Gastrocnemius medialis (tissue), 4 donors: Measurements from ENCODE around the gene CYP2F1. TPM values are rescaled to one million over a fixed set of nuclear protein-coding genes. Genes with fewer than 3 reads are reported as not detected.
"Not testable (repeated sequence)": the region's sequence is repeated elsewhere in the genome, so short reads cannot be mapped to it uniquely, and the experiment has no call there.

Experiments used
- ATAC-seq, 2 donors: fragments of 150-250 bp; one replicate each; pipeline ENCODE4 v1.9.1; 2016
- DNase-seq, 2 donors: peaks; one replicate each; pipeline ENCODE4 v3.0.0-alpha.2; 2019
- H3K27ac ChIP-seq, 4 donors: fragments of 200-600 bp; sonication (generic); 1 replicate in 1 of 4; 2 replicates in 3 of 4; pipeline ENCODE4 v1.5.1; 2016 to 2018; ENCODE audit warnings: mild to moderate bottlenecking in 2 of 4, moderate library complexity in 1 of 4
- H3K27me3 ChIP-seq, 3 donors: fragments of 200-600 bp; sonication (generic) in 2 of 3; 1 replicate in 1 of 3; 2 replicates in 2 of 3; pipeline versions ENCODE4 v1.5.1 to v1.6.0; 2016 to 2019; ENCODE audit warnings: mild to moderate bottlenecking in 1 of 3, moderate library complexity in 1 of 3
- H3K36me3 ChIP-seq, 2 donors: fragments of 200-600 bp; sonication (generic) in 1 of 2; one replicate each; pipeline ENCODE4 v1.5.1; 2017 to 2018
- H3K4me1 ChIP-seq, 2 donors: fragments of 200-600 bp; sonication (generic) in 1 of 2; one replicate each; pipeline ENCODE4 v1.5.1; 2016 to 2017; ENCODE audit warnings: mild to moderate bottlenecking in 2 of 2
- H3K4me3 ChIP-seq, 4 donors: fragments of 200-600 bp; sonication (generic) in 3 of 4; 1 replicate in 1 of 4; 2 replicates in 3 of 4; pipeline ENCODE4 v1.5.1; 2016 to 2019; ENCODE audit warnings: mild to moderate bottlenecking in 2 of 4
- H3K9me3 ChIP-seq, 3 donors: fragments of 200-600 bp; sonication (generic) in 2 of 3; 1 replicate in 1 of 3; 2 replicates in 2 of 3; pipeline ENCODE4 v1.5.1; 2016 to 2019
- POLR2A ChIP-seq, 2 donors: fragments of 450-650 bp; IDR thresholded peaks; one replicate each; pipeline ENCODE4 v1.6.1; 2017; ENCODE audit warnings: antibody characterized with exemption in 2 of 2, mild to moderate bottlenecking in 2 of 2, moderate library complexity in 2 of 2
- in situ Hi-C, 4 donors: fragments of 200-750 bp; cut with MboI; loops; one replicate each; pipeline versions ENCODE4 v1.15.0 to v1.8.0; 2017; ENCODE audit warnings: low sequenced_read_pairs in 4 of 4
- intact Hi-C: fragments of 100-400 bp; cut with DNase I; formaldehyde crosslinking; loops from one replicate; pipeline ENCODE4 v1.15.1; 2023; ENCODE audit warnings: low total_unique reads
- total RNA-seq, 4 donors: library from RNA; depleted of rRNA; stranded (reverse); fragments of >200 nt; gene quantifications; one replicate each; pipeline versions ENCODE4 v1.1.0 to v1.2.3, GENCODE V29; 2016
- TF ChIP-seq, protein P1 (sequence below), 5 experiments: fragments of 450-650 bp in 3 of 5; fragments of 200-600 bp in 2 of 5; sonication (generic) in 2 of 5; IDR thresholded peaks in 4 of 5; conservative IDR thresholded peaks in 1 of 5; 1 replicate in 4 of 5; 2 replicates in 1 of 5; pipeline ENCODE4 v1.5.1; 2016 to 2019; ENCODE audit warnings: antibody characterized with exemption in 5 of 5, mild to moderate bottlenecking in 3 of 5, moderate library complexity in 3 of 5

Gene CYP2F1
- total RNA-seq, 4 donors from 2014 or later = not detected

DNA sequence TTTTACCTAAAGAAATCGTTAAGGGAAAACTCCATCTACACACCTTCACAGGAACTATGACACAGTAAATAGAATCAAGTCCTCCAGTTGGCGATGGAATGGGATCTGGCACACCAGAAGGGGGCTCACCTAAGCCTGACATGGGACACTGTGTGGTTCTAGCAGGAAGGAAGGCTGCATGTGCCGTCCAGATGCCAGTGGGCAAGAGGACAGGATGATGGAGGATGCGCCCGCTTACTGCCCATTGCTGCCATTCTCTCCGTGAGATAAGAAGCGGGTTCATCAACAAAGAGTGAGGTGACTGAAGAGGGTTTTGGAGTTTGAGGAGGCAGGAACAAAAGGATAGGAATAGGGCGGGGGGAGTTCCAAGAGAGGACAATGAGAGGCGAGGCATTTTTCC is 2.9 kb upstream of the CYP2F1 start:
- DNase-seq (no peak), ATAC-seq (no peak)
- Histone ChIP-seq H3K4me1 (no peaks in the 10 kb centered on the region), H3K4me3 (no peak overlapping the region), H3K36me3 (no peaks in the 10 kb centered on the region), H3K9me3 (no peaks in the 10 kb centered on the region), H3K27ac (no peak overlapping the region), H3K27me3 (no peaks in the 10 kb centered on the region)
- in situ Hi-C loops = no loop called here
- intact Hi-C loops = no loop called here
- TF ChIP-seq POLR2A (IDR thresholded peaks at IDR 0.05) = no peak
- TF ChIP-seq, protein P1, sequence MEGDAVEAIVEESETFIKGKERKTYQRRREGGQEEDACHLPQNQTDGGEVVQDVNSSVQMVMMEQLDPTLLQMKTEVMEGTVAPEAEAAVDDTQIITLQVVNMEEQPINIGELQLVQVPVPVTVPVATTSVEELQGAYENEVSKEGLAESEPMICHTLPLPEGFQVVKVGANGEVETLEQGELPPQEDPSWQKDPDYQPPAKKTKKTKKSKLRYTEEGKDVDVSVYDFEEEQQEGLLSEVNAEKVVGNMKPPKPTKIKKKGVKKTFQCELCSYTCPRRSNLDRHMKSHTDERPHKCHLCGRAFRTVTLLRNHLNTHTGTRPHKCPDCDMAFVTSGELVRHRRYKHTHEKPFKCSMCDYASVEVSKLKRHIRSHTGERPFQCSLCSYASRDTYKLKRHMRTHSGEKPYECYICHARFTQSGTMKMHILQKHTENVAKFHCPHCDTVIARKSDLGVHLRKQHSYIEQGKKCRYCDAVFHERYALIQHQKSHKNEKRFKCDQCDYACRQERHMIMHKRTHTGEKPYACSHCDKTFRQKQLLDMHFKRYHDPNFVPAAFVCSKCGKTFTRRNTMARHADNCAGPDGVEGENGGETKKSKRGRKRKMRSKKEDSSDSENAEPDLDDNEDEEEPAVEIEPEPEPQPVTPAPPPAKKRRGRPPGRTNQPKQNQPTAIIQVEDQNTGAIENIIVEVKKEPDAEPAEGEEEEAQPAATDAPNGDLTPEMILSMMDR (IDR thresholded peaks at IDR 0.05 in 4 of 5, conservative IDR thresholded peaks at IDR 0.05 in 1 of 5) = no peak

GRCh38 chr19:41111750-41112295 is 2.4 kb upstream of the CYP2F1 start:
- no peaks in the 10 kb centered on the region for H3K27me3 ChIP-seq
- in situ Hi-C loops = no loop called here
- no peaks in the 10 kb centered on the region for H3K9me3 ChIP-seq
- DNase-seq (no peak), ATAC-seq (no peak)
- H3K27ac ChIP-seq = no peak overlapping the region
- no peaks in the 10 kb centered on the region for H3K4me1 ChIP-seq
- no peak overlapping the region for H3K4me3 ChIP-seq
- TF ChIP-seq, protein P1 (IDR thresholded peaks at IDR 0.05 in 4 of 5, conservative IDR thresholded peaks at IDR 0.05 in 1 of 5) = no peak
- no peak for TF ChIP-seq POLR2A (IDR thresholded peaks at IDR 0.05)
- intact Hi-C loops = no loop called here
- no peaks in the 10 kb centered on the region for H3K36me3 ChIP-seq

DNA sequence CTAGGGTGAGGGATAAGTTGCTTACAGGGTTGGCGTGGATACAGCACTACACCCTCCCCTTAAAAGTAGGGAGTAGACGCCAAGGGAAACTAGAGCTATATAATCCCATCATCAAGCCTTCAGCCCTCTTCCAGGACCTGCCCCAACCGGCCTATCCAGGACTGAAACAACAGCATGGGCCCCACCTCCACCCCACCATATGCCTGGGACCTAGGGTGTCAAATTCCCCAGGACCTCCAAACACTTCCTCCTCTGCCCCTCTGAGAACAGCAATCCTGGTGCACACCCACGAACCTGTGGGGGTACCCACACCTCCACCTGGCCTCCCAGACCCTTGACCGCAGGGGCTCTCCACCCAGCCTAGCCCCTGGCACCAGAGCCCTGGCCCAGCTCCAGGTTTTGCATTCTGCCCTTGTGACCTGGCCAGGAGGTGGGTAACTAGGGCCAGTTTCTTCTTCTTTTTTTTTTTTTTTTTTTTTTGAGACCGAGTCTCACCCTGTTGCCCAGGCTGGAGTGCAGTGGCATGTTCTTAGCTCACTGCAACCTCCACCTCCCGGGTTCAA is 1.4 kb upstream of the CYP2F1 start:
- DNase-seq (no peak), ATAC-seq (no peak)
- no peaks in the 10 kb centered on the region for H3K9me3 ChIP-seq
- TF ChIP-seq, protein P1 (IDR thresholded peaks at IDR 0.05 in 4 of 5, conservative IDR thresholded peaks at IDR 0.05 in 1 of 5) = no peak
- TF ChIP-seq POLR2A (IDR thresholded peaks at IDR 0.05) = no peak
- no peak overlapping the region for H3K27ac ChIP-seq
- in situ Hi-C loops = no loop called here
- H3K4me3 ChIP-seq = no peak overlapping the region
- no peaks in the 10 kb centered on the region for H3K27me3 ChIP-seq
- intact Hi-C loops = no loop called here
- H3K36me3 ChIP-seq = no peaks in the 10 kb centered on the region
- H3K4me1 ChIP-seq = no peaks in the 10 kb centered on the region

- Histone ChIP-seq H3K36me3 (no peaks in the 10 kb centered on the region), H3K27ac (no peak overlapping the region), H3K4me1 (no peaks in the 10 kb centered on the region), H3K9me3 (no peaks in the 10 kb centered on the region), H3K27me3 (no peaks in the 10 kb centered on the region), H3K4me3 (no peak overlapping the region)
- intact Hi-C loops = no loop called here
- no peak for ATAC-seq
- no peak for DNase-seq
- TF ChIP-seq POLR2A (IDR thresholded peaks at IDR 0.05) = no peak
- in situ Hi-C loops = no loop called here
Measured at GRCh38 chr19:41116261-41116660, 2.0 kb downstream of the CYP2F1 start.

DNA sequence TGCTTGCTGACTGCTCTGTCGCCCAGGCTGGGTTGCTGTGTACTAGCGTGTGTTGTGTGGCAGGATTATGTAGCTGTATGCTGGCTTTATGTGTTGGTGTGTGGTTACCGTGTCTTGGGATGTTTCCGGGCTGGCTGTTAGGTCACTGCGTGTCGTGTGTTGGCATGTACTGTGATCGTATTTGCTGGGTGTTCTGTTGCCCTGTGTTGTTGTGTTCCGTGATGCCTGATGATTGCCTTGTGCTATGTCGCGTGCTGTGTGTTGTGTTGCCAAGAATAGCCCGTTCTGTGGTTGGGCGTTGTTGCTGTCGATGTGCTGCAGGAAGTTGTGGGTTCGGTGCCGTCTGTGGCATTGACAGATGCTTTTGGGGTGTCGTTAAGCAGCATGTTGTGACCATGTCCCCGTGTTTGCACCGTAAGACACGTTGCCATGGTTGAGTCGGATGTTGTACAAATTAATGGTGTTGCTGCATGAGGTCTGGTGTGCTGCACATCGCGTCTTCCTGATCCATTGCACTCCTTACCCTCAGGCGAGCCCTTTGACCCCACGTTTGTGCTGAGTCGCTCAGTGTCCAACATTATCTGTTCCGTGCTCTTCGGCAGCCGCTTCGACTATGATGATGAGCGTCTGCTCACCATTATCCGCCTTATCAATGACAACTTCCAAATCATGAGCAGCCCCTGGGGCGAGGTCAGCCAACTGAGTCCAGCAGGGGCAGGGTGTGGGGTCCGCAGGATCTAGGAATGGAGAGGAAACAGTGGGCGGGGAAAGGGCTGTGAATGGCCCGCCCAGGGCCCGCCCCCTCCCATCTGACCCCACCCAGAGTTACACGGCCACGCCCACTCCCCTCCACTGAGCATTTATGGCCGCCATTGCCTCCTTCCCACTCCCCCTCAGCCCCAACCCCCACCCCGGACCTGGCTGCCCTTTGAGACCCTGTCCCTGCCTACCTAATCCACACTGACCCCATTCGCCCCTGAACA is 7.0 kb downstream of the CYP2F1 start:
- H3K36me3 ChIP-seq, H3K4me3 ChIP-seq, H3K27me3 ChIP-seq, in situ Hi-C loops, H3K4me1 ChIP-seq, ATAC-seq, H3K27ac ChIP-seq, DNase-seq, intact Hi-C loops, H3K9me3 ChIP-seq: not testable (repeated sequence)

- H3K4me1 ChIP-seq, in situ Hi-C loops, intact Hi-C loops, DNase-seq, H3K4me3 ChIP-seq, H3K9me3 ChIP-seq, H3K36me3 ChIP-seq, ATAC-seq, H3K27me3 ChIP-seq, H3K27ac ChIP-seq: not testable (repeated sequence)
Measured at GRCh38 chr19:41122846-41123245, 8.6 kb downstream of the CYP2F1 start.
